HepG2 (cell line): ENCODE data around the gene S100A16. TPM values are rescaled to one million over a fixed set of nuclear protein-coding genes. Genes with fewer than 3 reads are reported as not detected.
A peak's percentile ranks its signal among the peaks of the same experiment; 100 is the strongest.

Source experiments
- ATAC-seq: fragments of 200-7000 bp; cut with Tn5 transposase; 3 replicates; pipeline ENCODE4 v1.9.1; 2020; ENCODE audit warnings: mild to moderate bottlenecking, moderate library complexity
- BruUV-seq: library from RNA; stranded (reverse); fragments of 400-500 nt; replicated peaks from 2 replicates; lab custom pipeline; 2021; lab: Mats Ljungman, UMichigan
- CTCF ChIA-PET: fragments of 300-600 bp; formaldehyde crosslinking; extraction: SDS; loops from one replicate; lab custom pipeline; 2021; ENCODE audit warnings: low total read pairs, inconsistent platforms, low intra/inter-chr PET ratio; lab: Yijun Ruan, JAX
- POLR2A ChIA-PET: fragments of 350-600 bp; sonication (Branson Sonifier 250); formaldehyde crosslinking; loops from one replicate; lab custom pipeline; 2020; ENCODE audit warnings: antibody characterized with exemption, inconsistent platforms; lab: Yijun Ruan, JAX
- DNase-seq: peaks from one replicate; pipeline ENCODE4 v3.0.0-alpha.2; 2015; ENCODE audit warnings: low spot score
- FAIRE-seq: peaks from 3 replicates; lab custom pipeline; 2011; peaks lifted over from hg19 to GRCh38; lab: Jason Lieb, UNC
- H2AFZ ChIP-seq: one replicate; pipeline ENCODE4 v1.6.1; 2011; ENCODE audit warnings: low read length, inconsistent platforms
- H3K27ac ChIP-seq: fragments of 300-600 bp; 3 replicates; pipeline ENCODE4 v1.8.0; 2011; ENCODE audit warnings: mixed run types, mild to moderate bottlenecking, mixed read lengths, low read length, inconsistent platforms; ENCODE audit not compliant: insufficient read depth; ENCODE audit errors: extremely low read length
- H3K27me3 ChIP-seq, 2 experiments: fragments of 200-600 bp in 1 of 2; 2 replicates in 1 of 2; 3 replicates in 1 of 2; pipeline versions ENCODE4 v1.6.0 to v1.8.0; 2011; ENCODE audit warnings: low read length in 2 of 2, mild to moderate bottlenecking in 2 of 2, moderate library complexity in 2 of 2, inconsistent platforms in 1 of 2; ENCODE audit not compliant: insufficient read depth in 2 of 2, control insufficient read depth in 1 of 2
- H3K36me3 ChIP-seq, 2 experiments: fragments of 200-600 bp in 1 of 2; replicated peaks in 1 of 2; 2 replicates in 1 of 2; 3 replicates in 1 of 2; pipeline versions ENCODE4 v1.5.1 to v1.8.0; 2011; ENCODE audit warnings: low read length in 2 of 2, inconsistent platforms in 1 of 2; ENCODE audit not compliant: insufficient read depth in 2 of 2, control insufficient read depth in 1 of 2
- H3K4me1 ChIP-seq: 2 replicates; pipeline ENCODE4 v1.5.1; 2012; ENCODE audit warnings: low read length, inconsistent platforms; ENCODE audit not compliant: insufficient read depth
- H3K4me2 ChIP-seq: 2 replicates; pipeline ENCODE4 v1.6.0; 2011; ENCODE audit warnings: low read depth, low read length, inconsistent platforms
- H3K4me3 ChIP-seq, 3 experiments: fragments of 200-600 bp in 1 of 3; sonication (generic), shearing (Covaris generic) in 1 of 3; replicated peaks in 1 of 3; 2 replicates each; pipeline ENCODE4 v1.5.1; 2011 to 2016; ENCODE audit warnings: low read length in 3 of 3, inconsistent platforms in 2 of 3, low read depth in 2 of 3, mild to moderate bottlenecking in 2 of 3, control low read depth in 1 of 3, mixed read lengths in 1 of 3; ENCODE audit not compliant: insufficient read depth in 1 of 3
- H3K79me2 ChIP-seq: one replicate; pipeline ENCODE4 v1.6.1; 2011; ENCODE audit warnings: low read length, inconsistent platforms; ENCODE audit not compliant: insufficient read depth
- H3K9ac ChIP-seq: 2 replicates; pipeline ENCODE4 v1.6.0; 2011; ENCODE audit warnings: mild to moderate bottlenecking, low read depth, low read length, inconsistent platforms; ENCODE audit not compliant: insufficient read depth
- H3K9me3 ChIP-seq: 2 replicates; pipeline ENCODE4 v1.5.1; 2012; ENCODE audit warnings: mild to moderate bottlenecking, low read length
- H4K20me1 ChIP-seq: 2 replicates; pipeline ENCODE4 v1.6.0; 2011; ENCODE audit warnings: inconsistent platforms, mild to moderate bottlenecking, low read length, moderate library complexity; ENCODE audit not compliant: insufficient read depth
- HOXA7 ChIP-seq: sonication (generic); formaldehyde crosslinking; IDR thresholded peaks from 2 replicates; pipeline ENCODE4 v1.8.1; 2022; ENCODE audit warnings: mild to moderate bottlenecking, missing genetic modification reagents, moderate library complexity
- KDM5A ChIP-seq: fragments of 200-600 bp; sonication (generic); IDR thresholded peaks from 2 replicates; pipeline ENCODE4 v1.7.0; 2018; ENCODE audit warnings: antibody characterized with exemption, mild to moderate bottlenecking, low read length, borderline replicate concordance
- MIER2 ChIP-seq: IDR thresholded peaks from 2 replicates; pipeline ENCODE4 v1.6.1; 2016; ENCODE audit warnings: missing biosample characterization, missing genetic modification reagents
- NCOA2 ChIP-seq: sonication (generic); formaldehyde crosslinking; IDR thresholded peaks from 2 replicates; pipeline ENCODE4 v1.8.0; 2022; ENCODE audit warnings: inconsistent platforms
- NKX3-1 ChIP-seq: sonication (generic); formaldehyde crosslinking; IDR thresholded peaks from 2 replicates; pipeline ENCODE4 v1.5.0; 2020; ENCODE audit warnings: missing genetic modification reagents
- SOX5 ChIP-seq: IDR thresholded peaks from 2 replicates; pipeline ENCODE4 v1.6.1; 2016; ENCODE audit warnings: borderline replicate concordance
- STAG1 ChIP-seq: sonication (generic); formaldehyde crosslinking; IDR thresholded peaks from 2 replicates; pipeline ENCODE4 v1.4.0; 2020; ENCODE audit warnings: missing genetic modification reagents
- TFDP2 ChIP-seq: sonication (generic); formaldehyde crosslinking; IDR thresholded peaks from 2 replicates; pipeline ENCODE4 v1.4.0; 2020; ENCODE audit warnings: missing genetic modification reagents
- THRA ChIP-seq: sonication (generic); formaldehyde crosslinking; IDR thresholded peaks from 2 replicates; pipeline ENCODE4 v1.4.0; 2020; ENCODE audit warnings: missing genetic modification reagents, borderline replicate concordance
- TOPORS ChIP-seq: sonication (generic); formaldehyde crosslinking; IDR thresholded peaks from 2 replicates; pipeline ENCODE4 v1.8.0; 2023; ENCODE audit warnings: mild to moderate bottlenecking, missing genetic modification reagents
- TRAFD1 ChIP-seq: sonication (generic); formaldehyde crosslinking; IDR thresholded peaks from 2 replicates; pipeline ENCODE4 v1.5.1; 2020; ENCODE audit warnings: missing genetic modification reagents, mild to moderate bottlenecking, borderline replicate concordance
- XBP1 ChIP-seq: sonication (generic); formaldehyde crosslinking; IDR thresholded peaks from 2 replicates; pipeline ENCODE4 v1.5.0; 2020; ENCODE audit warnings: missing genetic modification reagents
- ZFP82 ChIP-seq: sonication (generic); formaldehyde crosslinking; IDR thresholded peaks from 2 replicates; pipeline ENCODE4 v1.5.1; 2020; ENCODE audit warnings: mild to moderate bottlenecking, missing genetic modification reagents, borderline replicate concordance
- ZNF10 ChIP-seq: sonication (generic); formaldehyde crosslinking; IDR thresholded peaks from 2 replicates; pipeline ENCODE4 v1.4.0; 2020; ENCODE audit warnings: mild to moderate bottlenecking, low read depth, missing genetic modification reagents, borderline replicate concordance
- ZNF138 ChIP-seq: sonication (generic); formaldehyde crosslinking; IDR thresholded peaks from 2 replicates; pipeline ENCODE4 v1.5.0; 2020; ENCODE audit warnings: mild to moderate bottlenecking, low read depth, missing genetic modification reagents
- ZNF256 ChIP-seq: sonication (generic); formaldehyde crosslinking; conservative IDR thresholded peaks from 2 replicates; pipeline ENCODE4 v1.4.0; 2020; ENCODE audit warnings: missing genetic modification reagents
- ZNF530 ChIP-seq: sonication (generic); formaldehyde crosslinking; IDR thresholded peaks from 2 replicates; pipeline ENCODE4 v1.5.0; 2020; ENCODE audit warnings: low read depth, mild to moderate bottlenecking, missing genetic modification reagents
- ZNF75D ChIP-seq: sonication (generic); formaldehyde crosslinking; IDR thresholded peaks from 2 replicates; pipeline ENCODE4 v1.8.1; 2023; ENCODE audit warnings: missing genetic modification reagents, mild to moderate bottlenecking, borderline replicate concordance
- ZNF790 ChIP-seq: sonication (generic); formaldehyde crosslinking; IDR thresholded peaks from 2 replicates; pipeline ENCODE4 v1.8.0; 2022; ENCODE audit warnings: missing genetic modification reagents, mild to moderate bottlenecking, borderline replicate concordance
- WGBS: methylation state at CpG from one replicate; pipeline ENCODE4 v1.1.6; 2017; ENCODE audit warnings: low lambda C conversion rate; 5-methylcytosine and 5-hydroxymethylcytosine counted together
- in situ Hi-C: cut with HindIII; loops from 2 replicates; pipeline ENCODE4 v1.10.0; 2017; ENCODE audit warnings: low pct_unique_long_range_greater_than_20kb; ENCODE audit not compliant: extremely low pct_ligation_motif_present
- intact Hi-C: fragments of 100-400 bp; cut with micrococcal nuclease; formaldehyde crosslinking; loops from one replicate; pipeline ENCODE4 v1.10.0; 2022; ENCODE audit not compliant: unreplicated experiment
- polyA plus RNA-seq, 8 experiments: library from polyadenylated mRNA; depleted of rRNA in 3 of 8; stranded (reverse) in 7 of 8; unstranded in 1 of 8; fragments of >200 nt; fragmentation: Illumina TruSeq in 4 of 8; extraction: Trizol in 4 of 8; gene quantifications; 2 replicates each; pipeline versions ENCODE4 v1.2.1 to v1.2.3, GENCODE V29; 2011 to 2016; ENCODE audit warnings: low read depth in 4 of 8, missing spikeins in 1 of 8, mixed read lengths in 1 of 8; ENCODE audit not compliant: insufficient read depth in 1 of 8
- total RNA-seq, 5 experiments: library from RNA; depleted of rRNA; stranded (reverse); fragments of >200 nt; fragmentation: Illumina TruSeq; extraction: Trizol; gene quantifications; 2 replicates each; pipeline ENCODE4 v1.2.3, GENCODE V29; 2016; ENCODE audit warnings: low read depth in 1 of 5

The S100A16 gene
- total and polyA plus RNA-seq, 2 of the 13 experiments (the other 11 are each of a cell fraction or from before 2014, with no cell fraction given): 46.0 to 195 TPM

GRCh38 chr1:153633754-153634665 lies 21.1 kb upstream of the S100A16 start, which contains the start of gene CHTOP:
TSS of gene CHTOP (plus strand) at chr1:153634066. CDS start at chr1:153636589, 2,523 bp downstream.
- in situ Hi-C loops: no loop called here
- TF ChIP-seq ZNF790 (CRISPR knock-in tag) (no peak), TRAFD1 (no peak), ZNF10 (CRISPR knock-in tag) (no peak), MIER2 (CRISPR knock-in tag) (no peak), TFDP2 (CRISPR knock-in tag) (peak; percentile 94), ZNF256 (no peak), TOPORS (CRISPR knock-in tag) (no peak), ZNF138 (CRISPR knock-in tag) (peak; percentile 87), NCOA2 (CRISPR knock-in tag) (0 out of 2 replicates have a peak, but pooled peaks have one; percentile 13), XBP1 (CRISPR knock-in tag) (no peak), STAG1 (CRISPR knock-in tag) (no peak), NKX3-1 (CRISPR knock-in tag) (no peak), ZNF530 (CRISPR knock-in tag) (no peak), KDM5A (peak; percentile 76; the same call in 1 of the 2 replicates), SOX5 (CRISPR knock-in tag) (peak; percentile 35; the same call in 1 of the 2 replicates), ZNF75D (CRISPR knock-in tag) (peak; percentile 80; the same call in 1 of the 2 replicates), HOXA7 (CRISPR knock-in tag) (no peak), ZFP82 (CRISPR knock-in tag) (0 out of 2 replicates have a peak, but pooled peaks have one; percentile 55), THRA (CRISPR knock-in tag) (0 out of 2 replicates have a peak, but pooled peaks have one; percentile 21)

More at GRCh38 chr1:153633754-153634665, 21.1 kb upstream of the S100A16 start, which contains the start of gene CHTOP:
- Histone ChIP-seq H3K4me1 (peaks cover 67% of the 10 kb centered on the region), H3K4me2 (peak within 1 kb of the TSS; percentile 79), H3K79me2 (peaks cover 46% of the 10 kb centered on the region), H3K9me3 (no peaks in the 10 kb centered on the region), H3K4me3 (peak within 1 kb of the TSS; percentile 87 to 97 (median 96)), H3K27ac (peak within 1 kb of the TSS; percentile 100), H3K36me3 (peaks cover 8 to 32% of the 10 kb centered on the region in 2 experiments; a peak in 4 of 5 replicates), H3K27me3 (no peaks in the 10 kb centered on the region), H4K20me1 (peaks cover 13% of the 10 kb centered on the region), H3K9ac (peak within 1 kb of the TSS; percentile 100), H2AFZ (no peak within 1 kb of the TSS)
- TSS peak; percentile 93 for BruUV-seq
- intact Hi-C loops: loop anchor here (5.0 kb wide), 1 partner anchor 38 kb away; the partner anchor contains the start of gene ILF2
- ATAC-seq: peak; percentile 81
- ChIA-PET CTCF (no interaction called here), POLR2A (interaction anchor here (0.5 to 2.7 kb wide), 38 partner anchors 9 to 592 kb away, joined by 3 to 63 read pairs (median 5); partner anchors contain the start of genes ILF2, INTS3, RPS27 and S100A14)
- 6% methylated on average over 40 of the region's 65 CpGs for WGBS
- FAIRE-seq: peak; percentile 94
- DNase-seq: peak; percentile 95
